Fibroblast of the aortic adventitia (primary cell): ENCODE data around the gene DPP8. TPM values are rescaled to one million over a fixed set of nuclear protein-coding genes. Genes with fewer than 3 reads are reported as not detected.

Source experiments
- DNase-seq: peaks from one replicate; pipeline ENCODE4 v3.0.0-alpha.2; 2010; ENCODE audit warnings: low read depth
- H3K4me3 ChIP-seq: 2 replicates; pipeline ENCODE4 v1.5.1; 2011; ENCODE audit warnings: low read depth, mild to moderate bottlenecking, control low read depth, low read length, moderate library complexity
- total RNA-seq: library from RNA; depleted of rRNA; stranded (reverse); fragments of >200 nt; gene quantifications from 2 replicates; pipeline ENCODE4 v1.2.3, GENCODE V29; 2012; ENCODE audit warnings: low replicate concordance
- TF ChIP-seq, protein P1 (sequence below): IDR thresholded peaks from 2 replicates; pipeline ENCODE4 v1.5.1; 2011; ENCODE audit warnings: mild to moderate bottlenecking, low read length, control low read depth, inconsistent platforms; ENCODE audit not compliant: insufficient read depth

Gene DPP8
- total RNA-seq, 1 donor = 46.5 TPM

DNA sequence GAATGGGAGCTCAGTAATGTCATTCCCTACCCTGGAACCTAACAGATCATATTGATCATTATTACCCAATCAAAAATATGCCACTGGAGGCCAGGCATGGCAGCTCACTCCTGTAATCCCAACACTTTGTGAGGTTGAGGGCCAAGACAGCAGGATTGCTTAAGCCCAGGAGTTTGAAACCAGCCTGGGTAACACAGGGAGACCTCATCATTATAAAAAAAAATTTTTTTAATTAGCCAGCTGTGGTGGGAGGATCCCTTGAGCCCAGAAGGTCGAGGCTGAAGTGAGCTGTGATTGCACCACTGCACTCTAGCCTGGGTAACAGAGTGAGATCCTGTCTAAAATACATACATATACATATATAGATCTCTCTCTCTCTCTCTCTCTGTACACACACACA lies 104.9 kb downstream of the DPP8 start:
- DNase-seq = no peak
- TF ChIP-seq, protein P1, sequence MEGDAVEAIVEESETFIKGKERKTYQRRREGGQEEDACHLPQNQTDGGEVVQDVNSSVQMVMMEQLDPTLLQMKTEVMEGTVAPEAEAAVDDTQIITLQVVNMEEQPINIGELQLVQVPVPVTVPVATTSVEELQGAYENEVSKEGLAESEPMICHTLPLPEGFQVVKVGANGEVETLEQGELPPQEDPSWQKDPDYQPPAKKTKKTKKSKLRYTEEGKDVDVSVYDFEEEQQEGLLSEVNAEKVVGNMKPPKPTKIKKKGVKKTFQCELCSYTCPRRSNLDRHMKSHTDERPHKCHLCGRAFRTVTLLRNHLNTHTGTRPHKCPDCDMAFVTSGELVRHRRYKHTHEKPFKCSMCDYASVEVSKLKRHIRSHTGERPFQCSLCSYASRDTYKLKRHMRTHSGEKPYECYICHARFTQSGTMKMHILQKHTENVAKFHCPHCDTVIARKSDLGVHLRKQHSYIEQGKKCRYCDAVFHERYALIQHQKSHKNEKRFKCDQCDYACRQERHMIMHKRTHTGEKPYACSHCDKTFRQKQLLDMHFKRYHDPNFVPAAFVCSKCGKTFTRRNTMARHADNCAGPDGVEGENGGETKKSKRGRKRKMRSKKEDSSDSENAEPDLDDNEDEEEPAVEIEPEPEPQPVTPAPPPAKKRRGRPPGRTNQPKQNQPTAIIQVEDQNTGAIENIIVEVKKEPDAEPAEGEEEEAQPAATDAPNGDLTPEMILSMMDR = no peak
- no peak overlapping the region for H3K4me3 ChIP-seq

- no peak for DNase-seq
- no peak overlapping the region for H3K4me3 ChIP-seq
- TF ChIP-seq, protein P1 = no peak
These were observed 105.9 kb downstream of the DPP8 start for GRCh38 chr15:65411465-65412071.

DNA sequence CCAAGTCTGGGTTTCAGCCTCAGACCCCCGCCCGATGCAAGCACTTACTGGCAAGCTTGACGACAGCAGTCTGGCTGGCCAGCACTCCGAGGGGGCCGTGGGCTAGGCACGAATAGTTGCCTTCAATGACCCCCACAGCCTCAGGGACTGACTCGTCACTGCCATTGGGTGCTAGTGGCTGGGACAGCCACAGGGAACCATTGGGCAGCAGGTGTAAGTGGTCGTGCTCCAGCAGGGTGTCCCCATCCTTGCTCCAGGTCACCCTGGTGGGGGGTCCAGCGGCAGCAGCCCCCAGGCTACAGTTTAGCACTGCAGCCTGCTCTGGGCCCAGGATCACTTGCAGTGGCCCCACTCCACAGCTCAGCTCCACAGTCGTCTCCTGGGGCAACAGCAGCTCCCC lies 106.5 kb downstream of the DPP8 start:
- DNase-seq = no peak
- no peak overlapping the region for H3K4me3 ChIP-seq
- TF ChIP-seq, protein P1 = no peak

- H3K4me3 ChIP-seq = no peak overlapping the region
- TF ChIP-seq, protein P1 = no peak
- no peak for DNase-seq
These were observed 107.5 kb downstream of the DPP8 start for GRCh38 chr15:65410036-65410435.

DNA sequence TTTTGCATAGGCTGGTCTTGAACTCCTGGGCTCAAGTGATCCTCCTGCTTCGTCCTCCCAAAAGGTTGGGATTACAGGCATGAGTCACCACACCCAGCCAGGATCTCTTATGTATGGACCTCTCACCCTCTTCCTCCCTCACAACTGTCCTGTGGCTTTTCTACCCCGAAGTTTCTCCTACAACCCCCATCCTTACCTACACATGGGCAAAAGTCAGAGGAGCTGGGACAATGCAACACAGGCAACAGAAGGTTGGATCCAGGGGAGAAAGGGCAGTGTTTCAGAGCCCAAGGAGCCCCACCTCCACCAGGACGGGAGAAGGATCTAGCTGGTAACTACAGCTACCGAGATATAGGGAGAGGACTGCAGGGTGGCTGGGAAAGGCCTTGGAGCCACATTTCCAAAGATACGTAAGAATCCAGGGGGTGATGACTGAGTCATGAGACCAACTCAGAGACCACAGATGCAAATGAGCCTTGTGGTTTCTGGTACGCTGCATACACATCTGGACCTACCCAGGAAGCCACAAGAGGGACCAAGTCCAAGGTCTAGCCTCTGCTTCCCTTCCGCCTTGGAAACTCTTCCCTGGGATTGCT lies 108.4 kb downstream of the DPP8 start:
- H3K4me3 ChIP-seq = no peak overlapping the region
- peak; percentile 89 for DNase-seq
- TF ChIP-seq, protein P1 = peak; percentile 11

GRCh38 chr15:65408324-65409035 lies 109.0 kb downstream of the DPP8 start:
- TF ChIP-seq, protein P1 = no peak
- no peak overlapping the region for H3K4me3 ChIP-seq
- DNase-seq = no peak
